K562 (cell line): ENCODE data around the gene PNMT. TPM values are rescaled to one million over a fixed set of nuclear protein-coding genes. Genes with fewer than 3 reads are reported as not detected.
A peak's percentile ranks its signal among the peaks of the same experiment; 100 is the strongest.

Source experiments
- ATAC-seq: fragments of 200-7000 bp; cut with Tn5 transposase; 3 replicates; pipeline ENCODE4 v1.9.1; 2020; ENCODE audit warnings: moderate library complexity
- BruUV-seq: library from RNA; stranded (reverse); fragments of 400-500 nt; replicated peaks from 2 replicates; lab custom pipeline; 2021; lab: Mats Ljungman, UMichigan
- CTCF ChIA-PET: fragments of 300-600 bp; formaldehyde crosslinking; extraction: SDS; loops from one replicate; lab custom pipeline; 2021; ENCODE audit warnings: low intra/inter-chr PET ratio; lab: Yijun Ruan, JAX
- POLR2A ChIA-PET: fragments of 300-600, 350-650 bp; sonication (Branson Sonifier 250); formaldehyde crosslinking; extraction: SDS; loops from one replicate; lab custom pipeline; 2021; ENCODE audit warnings: antibody characterized with exemption, inconsistent platforms; lab: Yijun Ruan, JAX
- DNase-seq, 4 experiments: peaks; one replicate each; pipeline versions ENCODE4 v3.0.0 to v3.0.0-alpha.2; 2011 to 2018; ENCODE audit warnings: low spot score in 3 of 4, mixed read lengths in 3 of 4; ENCODE audit errors: extremely low read depth in 1 of 4
- FAIRE-seq: peaks from 2 replicates; lab custom pipeline; 2011; peaks lifted over from hg19 to GRCh38; lab: Jason Lieb, UNC
- H2AFZ ChIP-seq: 2 replicates; pipeline ENCODE4 v1.6.0; 2011; ENCODE audit warnings: low read depth, low read length, control low read depth, inconsistent platforms
- H3K27ac ChIP-seq: fragments of 200-600 bp; 3 replicates; pipeline ENCODE4 v1.8.0; 2011; ENCODE audit warnings: low read depth, mild to moderate bottlenecking, control low read depth, inconsistent platforms, low read length, moderate library complexity, mixed read lengths; ENCODE audit errors: extremely low read depth
- H3K27me3 ChIP-seq, 2 experiments: fragments of 300-600 bp in 1 of 2; 2 replicates in 1 of 2; 3 replicates in 1 of 2; pipeline versions ENCODE4 v1.6.0 to v1.8.0; 2011; ENCODE audit warnings: inconsistent platforms in 2 of 2, low read length in 2 of 2, mild to moderate bottlenecking in 1 of 2, mixed read lengths in 1 of 2, moderate library complexity in 1 of 2; ENCODE audit not compliant: control insufficient read depth in 2 of 2, insufficient read depth in 2 of 2
- H3K36me3 ChIP-seq: fragments of 300-600 bp; 3 replicates; pipeline ENCODE4 v1.8.0; 2011; ENCODE audit warnings: mild to moderate bottlenecking, low read length, inconsistent platforms; ENCODE audit not compliant: control insufficient read depth, insufficient read depth
- H3K4me1 ChIP-seq, 2 experiments: fragments of 200-600 bp in 1 of 2; replicated peaks in 1 of 2; 2 replicates in 1 of 2; 3 replicates in 1 of 2; pipeline versions ENCODE4 v1.5.1 to v1.8.0; 2011; ENCODE audit warnings: inconsistent platforms in 2 of 2, low read length in 2 of 2, mild to moderate bottlenecking in 1 of 2, mixed read lengths in 1 of 2, moderate library complexity in 1 of 2; ENCODE audit not compliant: control insufficient read depth in 2 of 2, insufficient read depth in 2 of 2
- H3K4me2 ChIP-seq: 2 replicates; pipeline ENCODE4 v1.6.1; 2011; ENCODE audit warnings: low read length, control low read depth, inconsistent platforms, mixed read lengths; ENCODE audit not compliant: insufficient read depth
- H3K4me3 ChIP-seq: fragments of 200-600 bp; sonication (generic), shearing (Covaris generic); 2 replicates; pipeline ENCODE4 v1.5.1; 2016; ENCODE audit warnings: control low read depth, inconsistent platforms
- H3K79me2 ChIP-seq: fragments of 200-600 bp; 3 replicates; pipeline ENCODE4 v1.8.0; 2011; ENCODE audit warnings: low read length, inconsistent platforms; ENCODE audit not compliant: control insufficient read depth, insufficient read depth
- H3K9ac ChIP-seq, 2 experiments: 2 replicates each; pipeline versions ENCODE4 v1.6.0 to v1.6.1; 2011; ENCODE audit warnings: low read depth in 2 of 2, low read length in 2 of 2, control low read depth in 1 of 2, inconsistent platforms in 1 of 2, mild to moderate bottlenecking in 1 of 2, mixed read lengths in 1 of 2; ENCODE audit not compliant: insufficient read depth in 1 of 2
- H3K9me1 ChIP-seq: one replicate; pipeline ENCODE4 v1.6.0; 2011; ENCODE audit warnings: inconsistent platforms, mild to moderate bottlenecking, low read length, moderate library complexity; ENCODE audit not compliant: control insufficient read depth, insufficient read depth
- H3K9me3 ChIP-seq: replicated peaks from 2 replicates; pipeline ENCODE4 v1.5.1; 2011; ENCODE audit warnings: low read depth, low read length, inconsistent platforms; ENCODE audit not compliant: control insufficient read depth, insufficient read depth
- H4K20me1 ChIP-seq: replicated peaks from 2 replicates; pipeline ENCODE4 v1.6.1; 2011; ENCODE audit warnings: low read length, inconsistent platforms, mixed read lengths; ENCODE audit not compliant: control insufficient read depth, insufficient read depth
- FOXJ3 ChIP-seq: sonication (generic); formaldehyde crosslinking; IDR thresholded peaks from 2 replicates; pipeline ENCODE4 v1.4.0; 2020; ENCODE audit warnings: mild to moderate bottlenecking, missing genetic modification reagents
- GABPB1 ChIP-seq: sonication (generic); formaldehyde crosslinking; IDR thresholded peaks from 2 replicates; pipeline ENCODE4 v1.8.0; 2022; ENCODE audit warnings: mild to moderate bottlenecking, missing genetic modification reagents
- GATAD2B ChIP-seq: fragments of 450-650 bp; IDR thresholded peaks from 2 replicates; pipeline ENCODE4 v1.6.1; 2017; ENCODE audit warnings: mild to moderate bottlenecking, borderline replicate concordance
- HDAC8 ChIP-seq: fragments of 450-650 bp; IDR thresholded peaks from 2 replicates; pipeline ENCODE4 v1.6.1; 2016; ENCODE audit warnings: mild to moderate bottlenecking, missing genetic modification characterization, moderate library complexity, missing compliant biosample characterization
- PTTG1 ChIP-seq: fragments of 450-650 bp; IDR thresholded peaks from 2 replicates; pipeline ENCODE4 v1.6.1; 2016; ENCODE audit warnings: low read depth, mild to moderate bottlenecking, missing genetic modification characterization, missing compliant biosample characterization
- SP2 ChIP-seq: IDR thresholded peaks from 2 replicates; pipeline ENCODE4 v1.6.1; 2011; ENCODE audit warnings: mild to moderate bottlenecking, low read depth, low read length, moderate library complexity; ENCODE audit not compliant: poor library complexity, severe bottlenecking; ENCODE audit errors: extremely low read depth
- SPI1 ChIP-seq: IDR thresholded peaks from 2 replicates; pipeline ENCODE4 v1.6.1; 2011; ENCODE audit warnings: low read depth, low read length, control low read depth, borderline replicate concordance
- ZBED1 ChIP-seq: IDR thresholded peaks from 2 replicates; pipeline ENCODE4 v1.6.1; 2014
- ZNF274 ChIP-seq: IDR thresholded peaks from 2 replicates; pipeline ENCODE4 v1.6.1; 2011; ENCODE audit warnings: low read depth, mild to moderate bottlenecking, low read length, moderate library complexity, borderline replicate concordance
- WGBS: fragments of 100-300 bp; shearing (Covaris generic); methylation state at CpG from one replicate; pipeline ENCODE4 v1.1.6; 2016; ENCODE audit warnings: low coverage, mixed read lengths; ENCODE audit not compliant: insufficient coverage; ENCODE audit errors: missing lambda C conversion rate; 5-methylcytosine and 5-hydroxymethylcytosine counted together
- in situ Hi-C: fragments of 300-500 bp; cut with MboI; formaldehyde crosslinking; loops from 4 replicates; pipeline ENCODE4 v1.15.0; 2018; ENCODE audit warnings: inconsistent platforms, mixed read lengths
- intact Hi-C: fragments of 100-400 bp; cut with micrococcal nuclease; formaldehyde crosslinking; loops from 2 replicates; pipeline ENCODE4 v1.14.2; 2022
- polyA plus RNA-seq, 8 experiments: library from polyadenylated mRNA; depleted of rRNA in 4 of 8; stranded (reverse) in 5 of 8; unstranded in 3 of 8; fragments of >200 nt; fragmentation: Nextera tagmentation in 2 of 8; fragmentation: Illumina TruSeq in 1 of 8; extraction: Ambion mirVana in 2 of 8; extraction: Trizol in 1 of 8; gene quantifications; 2 replicates each; pipeline versions ENCODE4 v1.2.1 to v1.2.3, GENCODE V29; 2011 to 2014; ENCODE audit warnings: inconsistent platforms in 1 of 8, missing spikeins in 1 of 8
- total RNA-seq, 7 experiments: library from RNA; depleted of rRNA in 6 of 7; stranded (reverse); fragments of >200 nt in 6 of 7; fragmentation: Illumina TruSeq in 2 of 7; extraction: Trizol in 2 of 7; gene quantifications; 2 replicates each; pipeline versions ENCODE4 v1.2.1 to v1.2.3, GENCODE V29; 2011 to 2021; ENCODE audit warnings: low replicate concordance in 1 of 7

PNMT gene
- total and polyA plus RNA-seq, 9 of the 15 experiments (the other 6 are each of a cell fraction or from before 2014, with no cell fraction given) = 0.55 to 18.1 (median 5.8) TPM

GRCh38 chr17:39701012-39701783, 32.9 kb downstream of the PNMT start:
- intact Hi-C loops (no loop called here), in situ Hi-C loops (no loop called here)
- DNase-seq (no peak), ATAC-seq (peak; percentile 35; the same call in 1 of the 3 replicates), FAIRE-seq (no peak)
- no peak overlapping the region for H3K4me3 ChIP-seq
- BruUV-seq = no TSS peak
- CTCF ChIA-PET = no interaction called here
- no peaks in the 10 kb centered on the region; the same call in 1 of the 2 replicates for H4K20me1 ChIP-seq
- no peaks in the 10 kb centered on the region; a peak in 1 of 5 replicates for H3K27me3 ChIP-seq
- no peak for TF ChIP-seq HDAC8 (tag)
- TF ChIP-seq GABPB1 (CRISPR knock-in tag) = no peak
- TF ChIP-seq ZNF274 = no peak
- TF ChIP-seq GATAD2B = no peak
- TF ChIP-seq SPI1 = no peak
- TF ChIP-seq PTTG1 (tag) = no peak
- no peak for TF ChIP-seq SP2
- TF ChIP-seq ZBED1 = no peak
- TF ChIP-seq FOXJ3 (CRISPR knock-in tag) = no peak
- H3K4me2 ChIP-seq = no peak overlapping the region
- H3K36me3 ChIP-seq = no peaks in the 10 kb centered on the region
- H3K9ac ChIP-seq = peak overlapping the region in 1 of 2 experiments; percentile 43; a peak in 1 of 4 replicates
- no peaks in the 10 kb centered on the region for H3K9me1 ChIP-seq
- no peak overlapping the region for H2AFZ ChIP-seq
- H3K79me2 ChIP-seq = no peaks in the 10 kb centered on the region
- POLR2A ChIA-PET = interaction anchor here (0.6 to 1.5 kb wide), 3 partner anchors 13 to 288 kb away, joined by 3 to 7 read pairs (median 3); no protein-coding TSS in a partner anchor
- no peak overlapping the region for H3K27ac ChIP-seq
- H3K4me1 ChIP-seq = peaks cover 0 to 26% of the 10 kb centered on the region in 2 experiments; a peak in 3 of 5 replicates
- WGBS = 28% methylated on average over 10 of the region's 10 CpGs
- no peaks in the 10 kb centered on the region for H3K9me3 ChIP-seq
